HG02938 (cell line): ENCODE data around the gene RPS6KA2.
"Not testable (repeated sequence)": the region's sequence is repeated elsewhere in the genome, so short reads cannot be mapped to it uniquely, and the experiment has no call there.

ENCODE experiments used
- ATAC-seq: cut with Tn5 transposase; IDR thresholded peaks from one replicate; pipeline ENCODE4 v1.9.1; 2021; ENCODE audit warnings: mild to moderate bottlenecking, moderate library complexity; ENCODE audit not compliant: unreplicated experiment

RPS6KA2 gene

GRCh38 chr6:166636191-166636933, 9.3 kb upstream of the RPS6KA2 start:
- ATAC-seq, result no peak

DNA sequence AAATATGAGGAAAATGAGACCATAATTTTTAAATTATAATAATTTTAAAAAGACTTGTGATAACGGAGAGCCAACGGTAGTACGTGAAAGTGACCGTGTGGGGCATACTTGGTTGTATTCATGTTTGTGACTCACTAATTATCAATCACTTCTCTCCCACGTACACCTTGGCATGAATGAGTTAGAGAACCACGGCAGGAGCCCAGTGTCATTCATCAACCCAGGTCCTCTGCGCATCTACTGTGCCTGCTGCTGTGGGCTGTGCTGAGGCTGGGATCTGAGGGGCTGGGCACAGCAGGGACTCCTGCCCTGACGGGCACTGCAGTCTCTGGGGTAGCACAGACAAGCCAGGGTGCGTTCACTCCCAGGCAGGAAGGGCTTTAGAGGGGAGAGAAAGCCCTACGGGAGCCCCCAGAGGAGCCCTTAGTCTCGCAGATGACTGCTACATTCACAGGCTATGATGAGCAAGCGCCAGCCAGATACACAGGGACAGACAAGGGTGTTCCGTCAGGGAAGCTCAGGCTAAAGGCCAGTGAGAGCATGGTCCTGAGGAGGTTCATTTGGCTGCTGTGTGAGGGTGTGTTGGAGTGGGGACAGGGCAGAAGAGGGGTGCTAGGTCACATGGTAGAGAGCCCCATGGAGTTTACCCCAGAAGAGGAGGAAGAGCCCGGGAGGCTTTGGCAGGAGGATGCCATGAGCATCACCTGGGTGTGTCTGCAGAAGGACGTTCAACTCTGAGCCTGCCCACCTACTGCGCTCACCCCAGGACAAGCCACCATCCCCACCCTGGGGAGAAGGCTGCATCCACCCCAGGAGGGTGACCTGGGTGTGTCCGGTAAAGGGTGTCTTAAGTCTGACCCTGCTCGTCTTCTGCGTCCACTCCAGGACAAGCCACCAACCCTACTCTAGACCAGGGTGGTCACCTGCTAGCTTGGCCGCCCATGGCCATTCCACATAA, 8.2 kb upstream of the RPS6KA2 start:
- no peak for ATAC-seq

DNA sequence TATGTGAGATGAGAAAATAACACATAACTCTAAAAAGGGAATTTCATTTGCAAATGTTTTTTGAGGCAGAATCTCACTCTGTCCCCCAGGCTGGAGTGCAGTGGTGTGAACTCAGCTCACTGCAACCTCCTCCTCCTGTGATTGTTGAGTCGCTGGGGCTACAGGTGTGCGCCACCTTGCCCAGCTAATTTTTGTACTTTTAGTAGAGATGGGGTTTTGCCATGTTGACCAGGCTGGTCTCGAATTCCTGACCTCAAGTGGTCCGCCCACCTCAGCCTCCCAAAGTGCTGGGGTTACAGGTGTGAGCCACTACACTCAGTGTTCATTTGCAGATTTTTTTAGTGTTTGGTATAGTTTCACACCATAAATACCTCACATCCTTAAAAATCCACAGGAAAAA, 7.5 kb upstream of the RPS6KA2 start:
- ATAC-seq, result not testable (repeated sequence)

DNA sequence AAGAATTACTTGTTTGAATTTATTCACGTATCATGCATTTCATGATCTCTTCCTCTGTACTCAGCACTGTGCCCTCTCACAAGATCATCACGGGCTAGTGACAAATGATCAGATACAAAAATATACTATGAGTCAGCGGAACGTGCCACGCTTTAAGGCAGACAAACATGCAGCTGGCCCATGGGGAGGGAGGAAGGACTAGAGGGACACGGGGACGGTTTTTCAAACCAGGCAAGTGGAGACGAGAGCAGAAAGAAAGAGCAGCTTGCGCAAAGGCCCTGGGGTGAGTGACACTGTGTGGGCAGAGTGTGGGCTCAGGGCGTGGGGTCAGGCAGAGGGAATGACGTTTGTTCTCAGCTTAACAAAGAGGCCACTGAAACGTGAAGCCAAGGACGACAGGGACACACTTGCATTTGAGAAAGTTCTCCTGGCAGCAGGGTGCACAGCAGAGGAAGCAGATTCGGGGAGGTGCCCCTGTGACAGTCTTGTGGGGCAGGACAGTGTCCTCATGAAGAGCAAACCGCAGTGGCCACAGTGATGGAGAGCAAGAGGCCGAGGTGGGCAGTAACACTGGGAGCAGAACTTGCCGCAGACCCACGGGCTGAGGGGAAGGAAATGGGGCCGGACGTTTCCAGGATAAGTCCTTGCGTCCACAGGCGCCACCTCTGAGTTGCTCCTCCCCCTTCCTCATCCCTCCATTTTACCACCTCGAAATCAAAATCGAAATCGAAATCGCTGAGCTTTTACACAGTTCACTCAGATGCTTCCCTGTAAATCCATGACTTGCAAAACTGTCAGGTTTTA, 6.9 kb upstream of the RPS6KA2 start:
- ATAC-seq, result no peak

DNA sequence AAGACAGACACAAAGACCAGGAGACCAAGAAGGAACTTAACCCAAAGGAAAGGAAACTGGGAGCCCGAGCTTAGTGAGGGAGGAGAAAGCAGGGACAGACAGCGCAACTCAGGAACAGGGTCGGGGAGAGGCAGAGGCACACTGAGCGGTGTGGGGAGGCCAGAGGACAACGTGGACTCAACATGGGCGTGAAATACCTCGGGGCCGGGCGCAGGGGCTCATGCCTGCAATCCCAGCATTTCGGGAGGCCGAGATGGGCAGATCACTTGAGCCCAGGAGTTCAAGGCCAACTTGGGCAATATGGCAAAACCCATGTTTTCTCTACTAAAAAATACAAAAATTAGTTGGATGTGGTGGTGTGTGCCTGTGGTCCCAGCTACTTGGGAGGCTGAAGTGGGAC, 5.7 kb upstream of the RPS6KA2 start:
- ATAC-seq, result no peak

- ATAC-seq, result no peak
These were observed 3.4 kb upstream of the RPS6KA2 start for GRCh38 chr6:166630462-166630861.

DNA sequence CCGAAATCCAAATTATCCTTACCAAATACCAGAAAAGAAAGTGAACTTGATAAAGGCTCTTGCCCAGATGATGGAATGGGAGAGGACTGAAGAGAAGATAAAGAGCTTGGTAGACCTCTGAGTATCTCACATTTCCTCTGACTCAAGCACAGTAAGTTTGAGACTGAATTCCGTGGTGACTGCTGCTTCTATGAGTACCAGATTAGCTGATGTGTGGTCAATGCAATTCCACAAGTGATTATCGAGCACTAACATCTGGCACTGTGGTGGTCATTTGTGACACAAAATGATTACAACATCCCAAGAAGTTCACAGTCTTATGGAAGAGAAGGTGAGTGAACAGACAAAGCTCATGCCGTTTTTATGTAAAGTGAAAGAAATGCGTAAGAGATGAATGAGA, 2.6 kb upstream of the RPS6KA2 start:
- no peak for ATAC-seq

GRCh38 chr6:166627875-166628801, 1.1 kb upstream of the RPS6KA2 start:
- peak; percentile 22 for ATAC-seq

DNA sequence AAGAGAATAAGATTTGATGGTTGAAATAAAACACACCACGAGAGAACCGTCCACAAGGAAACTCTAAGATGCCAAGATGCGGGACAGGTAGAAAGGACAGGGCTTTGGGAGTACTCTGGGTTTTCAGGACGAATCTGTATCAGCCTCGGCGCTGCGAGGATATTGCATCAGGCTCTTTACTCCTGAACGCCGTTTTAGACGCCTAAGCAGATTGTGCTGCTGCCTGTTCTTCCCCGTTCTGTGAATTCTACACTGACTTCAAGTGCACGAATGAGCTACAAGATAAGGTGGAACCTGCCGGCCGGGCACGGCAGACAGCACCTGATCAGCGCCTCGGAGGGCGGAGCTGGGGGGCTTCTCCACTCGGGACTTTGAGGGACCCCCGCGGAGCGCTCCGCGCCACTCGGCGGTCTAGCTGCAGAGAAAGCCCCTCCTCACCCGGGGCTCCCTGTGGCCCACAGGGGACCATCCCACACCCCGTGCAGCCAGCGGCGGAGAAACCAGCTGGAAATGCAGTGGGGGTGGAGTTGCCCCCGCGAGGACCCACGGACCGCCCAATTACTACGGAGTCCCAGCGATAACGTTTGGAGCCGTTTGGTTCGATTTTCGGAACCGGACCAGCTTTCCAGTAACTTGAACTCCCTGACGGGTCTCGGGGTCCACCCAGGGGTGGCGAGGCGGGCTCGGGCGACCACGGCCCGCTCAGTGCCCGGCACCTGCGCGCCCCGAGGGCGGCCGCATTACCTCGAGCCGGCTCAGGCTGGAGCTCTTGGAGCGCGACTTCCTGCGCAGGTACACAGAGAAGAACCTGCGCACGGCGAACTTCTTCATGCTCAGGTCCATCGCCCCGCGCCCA, 646 bp downstream of the RPS6KA2 start:
- ATAC-seq, result no peak

- no peak for ATAC-seq
These were observed 1.7 kb downstream of the RPS6KA2 start for GRCh38 chr6:166625356-166625755.

GRCh38 chr6:166624275-166624674, 2.8 kb downstream of the RPS6KA2 start:
- ATAC-seq, result no peak

DNA sequence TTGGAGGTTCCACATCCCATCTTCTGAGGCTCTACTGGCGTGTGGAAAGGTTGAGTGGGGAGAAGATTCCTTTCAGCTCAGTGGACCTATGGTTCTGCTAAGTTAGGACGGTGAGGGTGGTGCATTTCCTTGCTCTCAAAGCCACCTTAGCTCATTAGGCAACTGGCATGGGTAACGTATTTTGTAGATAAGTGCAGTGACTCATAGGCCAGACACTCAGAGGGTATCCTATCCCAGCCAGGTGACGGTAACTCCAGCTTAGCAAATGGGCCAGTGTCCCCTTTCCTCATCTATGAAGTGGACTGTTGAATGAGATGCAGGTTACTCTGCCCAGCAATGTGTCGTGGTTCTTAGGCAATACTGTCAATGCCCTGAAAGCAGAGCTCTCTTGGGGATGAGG, 3.7 kb downstream of the RPS6KA2 start:
- ATAC-seq, result no peak

- ATAC-seq, result no peak
These were observed 5.9 kb downstream of the RPS6KA2 start for GRCh38 chr6:166621114-166621540.

DNA sequence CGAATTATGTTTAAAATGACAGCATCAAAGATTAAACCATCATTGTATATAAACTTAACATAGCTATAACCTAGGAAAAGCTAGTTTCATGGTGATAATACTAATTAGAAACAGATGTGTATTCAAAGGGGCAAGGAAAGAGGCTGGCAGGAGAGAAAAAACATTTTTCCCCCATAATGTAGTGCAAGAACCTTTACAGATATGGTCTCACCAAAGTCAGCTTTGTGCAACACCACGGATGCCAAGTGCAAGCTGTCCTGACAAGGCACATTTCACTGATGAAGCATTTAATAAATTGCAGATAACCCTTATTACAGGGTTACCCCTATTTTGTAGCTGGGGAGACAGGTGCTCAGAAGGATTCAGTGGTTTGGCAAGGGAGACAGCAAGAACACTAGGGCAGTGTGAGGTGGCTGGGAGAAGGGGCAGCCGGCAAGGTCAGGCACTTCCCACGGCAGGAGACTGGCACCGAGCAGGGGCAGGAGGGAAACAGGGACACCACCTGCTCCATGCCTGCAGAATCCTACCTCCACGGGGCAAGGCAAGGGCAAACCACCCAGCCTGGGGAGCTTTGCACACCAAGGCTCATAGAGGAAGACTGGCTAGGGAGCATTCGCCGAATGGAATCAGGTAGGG, 6.5 kb downstream of the RPS6KA2 start:
- no peak for ATAC-seq

DNA sequence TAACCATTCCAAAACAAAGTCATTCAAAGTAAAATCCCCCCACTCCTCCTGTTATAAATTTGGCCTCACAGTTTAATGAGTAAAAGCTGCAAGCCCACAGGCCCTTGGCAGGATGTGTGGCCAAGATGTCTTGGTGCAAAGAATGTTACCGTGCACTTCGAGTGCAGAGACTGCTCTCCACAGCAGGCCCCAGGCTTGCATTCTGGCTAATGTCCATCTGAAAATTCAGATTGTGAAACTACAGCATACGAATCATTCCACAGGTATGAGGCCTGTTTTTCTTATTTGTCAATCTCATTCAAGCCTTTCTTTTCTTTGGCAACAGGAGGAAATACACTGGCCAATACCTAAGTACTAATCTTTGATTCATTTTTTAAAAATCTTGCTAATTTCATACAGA, 7.1 kb downstream of the RPS6KA2 start:
- no peak for ATAC-seq

DNA sequence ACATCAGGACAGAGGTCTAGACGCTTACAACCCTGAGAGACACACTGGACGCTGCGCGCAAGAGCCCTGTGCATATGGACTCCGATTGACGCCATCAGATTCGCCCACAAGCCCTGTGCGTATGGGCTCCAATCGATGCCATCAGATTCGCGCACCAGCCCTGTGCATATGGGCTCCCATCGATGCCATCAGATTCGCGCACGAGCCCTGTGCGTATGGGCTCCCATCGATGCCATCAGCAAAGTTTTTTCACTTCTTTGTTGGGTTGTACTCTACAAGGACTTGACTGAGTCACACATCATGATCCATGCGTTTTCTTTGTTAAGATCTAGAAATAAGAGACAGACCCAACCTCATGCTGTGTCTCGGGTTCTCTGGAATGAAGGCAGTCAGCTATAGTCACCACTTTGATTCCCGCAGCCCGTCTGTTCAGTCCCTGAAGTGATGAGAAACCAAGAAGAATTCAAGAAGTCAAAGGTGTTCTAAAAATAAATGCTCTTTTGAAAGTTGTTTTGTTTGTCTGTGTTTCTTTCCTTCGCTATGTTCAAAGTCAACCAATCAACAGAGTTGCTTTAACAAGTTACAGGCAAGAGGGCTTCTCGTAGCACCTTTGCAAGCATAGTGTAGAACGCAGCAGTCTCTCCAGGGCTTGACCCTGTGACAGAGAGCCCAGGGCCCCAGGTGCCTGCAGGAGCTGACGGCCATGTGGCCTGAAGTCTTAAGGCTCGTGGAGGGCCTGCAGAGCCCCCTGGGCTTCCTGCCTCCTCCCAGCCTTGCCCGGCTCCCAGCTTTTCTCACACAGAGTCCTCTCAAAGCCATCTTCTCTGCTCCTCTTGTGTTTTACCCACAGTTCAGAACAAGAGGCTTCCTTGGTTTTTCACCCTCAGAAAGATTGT, 7.9 kb downstream of the RPS6KA2 start:
- no peak for ATAC-seq

- no peak for ATAC-seq
These were observed 8.8 kb downstream of the RPS6KA2 start for GRCh38 chr6:166618251-166618650.

GRCh38 chr6:166617359-166617758, 9.7 kb downstream of the RPS6KA2 start:
- ATAC-seq, result no peak
